Vagina (tissue), 2 donors: ENCODE data around the gene RHCG.

Experiments used
- POLR2A ChIP-seq, 2 donors: fragments of 450-650 bp; IDR thresholded peaks; one replicate each; pipeline ENCODE4 v1.6.1; 2017; ENCODE audit warnings: antibody characterized with exemption in 2 of 2, mild to moderate bottlenecking in 2 of 2, moderate library complexity in 2 of 2
- POLR2AphosphoS5 ChIP-seq, 2 donors: sonication (generic); formaldehyde crosslinking; IDR thresholded peaks; one replicate each; pipeline ENCODE4 v1.9.0; 2017; ENCODE audit warnings: antibody characterized with exemption in 2 of 2, mild to moderate bottlenecking in 2 of 2, low read depth in 1 of 2; ENCODE audit not compliant: insufficient read depth in 1 of 2
- TF ChIP-seq, protein P1 (sequence below), 3 experiments: fragments of 450-650 bp in 2 of 3; fragments of 200-600 bp in 1 of 3; sonication (generic) in 1 of 3; IDR thresholded peaks; one replicate each; pipeline ENCODE4 v1.5.1; 2017 to 2019; ENCODE audit warnings: antibody characterized with exemption in 3 of 3, mild to moderate bottlenecking in 2 of 3, moderate library complexity in 2 of 3

DNA sequence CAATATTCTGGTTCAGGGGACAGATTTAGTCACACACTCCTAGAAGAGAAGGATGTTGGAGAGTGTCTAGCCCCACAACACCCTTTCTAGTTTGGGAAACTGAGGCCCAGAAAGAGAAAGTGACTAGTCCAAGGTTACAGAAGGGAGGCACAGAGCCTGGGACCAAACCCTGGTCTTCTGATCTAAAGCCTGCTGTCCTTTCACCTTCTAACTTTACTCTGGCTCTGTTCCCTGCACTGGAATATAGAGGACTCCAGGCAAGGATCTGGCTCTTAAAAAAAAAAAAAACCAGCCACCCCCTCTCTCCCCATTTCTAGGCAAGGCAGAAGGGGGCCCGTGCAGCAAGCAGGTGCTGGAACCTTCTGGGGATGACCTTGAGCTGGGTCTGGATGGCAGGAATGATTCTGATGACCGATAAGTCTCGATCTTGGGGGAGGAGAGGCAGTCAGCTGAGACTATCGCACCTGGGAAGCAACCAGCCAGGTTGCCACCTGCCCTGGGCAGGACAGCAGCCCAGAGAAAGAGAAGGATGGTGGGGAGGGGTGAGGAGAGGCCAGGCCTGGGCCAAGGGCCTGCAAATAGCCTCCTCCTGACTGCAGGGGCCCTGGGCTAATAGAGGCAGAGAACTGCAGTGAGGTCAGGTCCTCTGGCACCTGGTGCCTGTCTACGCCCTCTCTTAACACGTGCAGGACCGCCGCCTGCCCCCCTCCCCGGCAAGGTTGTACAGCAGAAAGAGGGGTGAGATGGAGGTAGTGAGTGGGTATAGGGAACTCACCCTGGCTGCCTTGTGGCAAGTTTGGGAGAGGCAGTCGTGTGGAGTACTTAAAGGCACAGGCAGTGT is 30.4 kb upstream of the RHCG start:
- TF ChIP-seq, protein P1, sequence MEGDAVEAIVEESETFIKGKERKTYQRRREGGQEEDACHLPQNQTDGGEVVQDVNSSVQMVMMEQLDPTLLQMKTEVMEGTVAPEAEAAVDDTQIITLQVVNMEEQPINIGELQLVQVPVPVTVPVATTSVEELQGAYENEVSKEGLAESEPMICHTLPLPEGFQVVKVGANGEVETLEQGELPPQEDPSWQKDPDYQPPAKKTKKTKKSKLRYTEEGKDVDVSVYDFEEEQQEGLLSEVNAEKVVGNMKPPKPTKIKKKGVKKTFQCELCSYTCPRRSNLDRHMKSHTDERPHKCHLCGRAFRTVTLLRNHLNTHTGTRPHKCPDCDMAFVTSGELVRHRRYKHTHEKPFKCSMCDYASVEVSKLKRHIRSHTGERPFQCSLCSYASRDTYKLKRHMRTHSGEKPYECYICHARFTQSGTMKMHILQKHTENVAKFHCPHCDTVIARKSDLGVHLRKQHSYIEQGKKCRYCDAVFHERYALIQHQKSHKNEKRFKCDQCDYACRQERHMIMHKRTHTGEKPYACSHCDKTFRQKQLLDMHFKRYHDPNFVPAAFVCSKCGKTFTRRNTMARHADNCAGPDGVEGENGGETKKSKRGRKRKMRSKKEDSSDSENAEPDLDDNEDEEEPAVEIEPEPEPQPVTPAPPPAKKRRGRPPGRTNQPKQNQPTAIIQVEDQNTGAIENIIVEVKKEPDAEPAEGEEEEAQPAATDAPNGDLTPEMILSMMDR (IDR thresholded peaks at IDR 0.05), result no peak
- TF ChIP-seq POLR2AphosphoS5 (IDR thresholded peaks at IDR 0.05; ENCODE audit: insufficient read depth in 1 of 2, low read depth in 1 of 2) (no peak), POLR2A (IDR thresholded peaks at IDR 0.05) (no peak)
